ENCODE results near the gene ATP9A.
"Not testable (repeated sequence)": the region's sequence is repeated elsewhere in the genome, so short reads cannot be mapped to it uniquely, and the experiment has no call there.

The ATP9A gene

GRCh38 chr20:51757226-51757625 is 11.0 kb downstream of the ATP9A start:
- DNase-seq (ENCODE audit: low spot score) (no peak), FAIRE-seq (no peak)

GRCh38 chr20:51756653-51757052 is 11.5 kb downstream of the ATP9A start:
- DNase-seq (ENCODE audit: low spot score) (no peak), FAIRE-seq (no peak)

GRCh38 chr20:51753220-51753619 is 15.0 kb downstream of the ATP9A start:
- DNase-seq (ENCODE audit: low spot score); FAIRE-seq: not testable (repeated sequence)

- peak; percentile 65 for DNase-seq (ENCODE audit: low spot score)
- no peak for FAIRE-seq
These were observed 15.7 kb downstream of the ATP9A start for GRCh38 chr20:51752343-51752951.

GRCh38 chr20:51750770-51751388 is 17.3 kb downstream of the ATP9A start:
- FAIRE-seq (no peak), DNase-seq (ENCODE audit: low spot score) (no peak)

GRCh38 chr20:51750037-51750769 is 18.0 kb downstream of the ATP9A start:
- DNase-seq (ENCODE audit: low spot score) = peak; percentile 98

GRCh38 chr20:51749674-51750036 is 18.5 kb downstream of the ATP9A start:
- FAIRE-seq (no peak), DNase-seq (ENCODE audit: low spot score) (peak; percentile 63)

More at GRCh38 chr20:51750037-51750769, 18.0 kb downstream of the ATP9A start:
- peak; percentile 23 for FAIRE-seq

- DNase-seq (ENCODE audit: low spot score) = no peak
- no peak for FAIRE-seq
These were observed 20.8 kb downstream of the ATP9A start for GRCh38 chr20:51747182-51747911.

- DNase-seq (ENCODE audit: low spot score) (no peak), FAIRE-seq (no peak)
These were observed 22.4 kb downstream of the ATP9A start for GRCh38 chr20:51745804-51746203.

GRCh38 chr20:51740838-51741237 is 27.4 kb downstream of the ATP9A start:
- FAIRE-seq (no peak), DNase-seq (ENCODE audit: low spot score) (no peak)

- not testable (repeated sequence) for FAIRE-seq; DNase-seq (ENCODE audit: low spot score)
These were observed 27.9 kb downstream of the ATP9A start for GRCh38 chr20:51740308-51740707.

- FAIRE-seq = no peak
These were observed 28.4 kb downstream of the ATP9A start for GRCh38 chr20:51739722-51740249.

GRCh38 chr20:51738877-51739447 is 29.2 kb downstream of the ATP9A start:
- peak; percentile 5 for FAIRE-seq

More at GRCh38 chr20:51739722-51740249, 28.4 kb downstream of the ATP9A start:
- no peak for DNase-seq (ENCODE audit: low spot score)

GRCh38 chr20:51738261-51738660 is 29.9 kb downstream of the ATP9A start:
- FAIRE-seq; DNase-seq (ENCODE audit: low spot score): not testable (repeated sequence)

More at GRCh38 chr20:51738877-51739447, 29.2 kb downstream of the ATP9A start:
- DNase-seq (ENCODE audit: low spot score) = peak; percentile 79

GRCh38 chr20:51736947-51737346 is 31.2 kb downstream of the ATP9A start:
- no peak for DNase-seq (ENCODE audit: low spot score)

GRCh38 chr20:51735728-51736600 is 32.2 kb downstream of the ATP9A start:
- peak; percentile 73 for FAIRE-seq
- no peak for DNase-seq (ENCODE audit: low spot score)

More at GRCh38 chr20:51736947-51737346, 31.2 kb downstream of the ATP9A start:
- FAIRE-seq = no peak

GRCh38 chr20:51734876-51735720 is 33.1 kb downstream of the ATP9A start:
- FAIRE-seq (no peak), DNase-seq (ENCODE audit: low spot score) (no peak)

- FAIRE-seq = no peak
These were observed 35.1 kb downstream of the ATP9A start for GRCh38 chr20:51733070-51733469.

More at GRCh38 chr20:51733070-51733469, 35.1 kb downstream of the ATP9A start:
- no peak for DNase-seq (ENCODE audit: low spot score)
